HG02870 (cell line): ENCODE data around the gene EPB41L1.

Experiments
- ATAC-seq: cut with Tn5 transposase; IDR thresholded peaks from one replicate; pipeline ENCODE4 v1.9.1; 2021; ENCODE audit warnings: mild to moderate bottlenecking, moderate library complexity; ENCODE audit not compliant: unreplicated experiment

Gene EPB41L1

GRCh38 chr20:36254076-36254475 is 99.5 kb downstream of the EPB41L1 start:
- ATAC-seq, result no peak

GRCh38 chr20:36255445-36255844 is 100.9 kb downstream of the EPB41L1 start:
- ATAC-seq, result no peak

- no peak for ATAC-seq
Measured at GRCh38 chr20:36259177-36260061, 104.9 kb downstream of the EPB41L1 start.

- no peak for ATAC-seq
Measured at GRCh38 chr20:36260316-36260715, 105.8 kb downstream of the EPB41L1 start.

- no peak for ATAC-seq
Measured at GRCh38 chr20:36261389-36262105, 107.0 kb downstream of the EPB41L1 start.

GRCh38 chr20:36262440-36262839 is 107.9 kb downstream of the EPB41L1 start:
- no peak for ATAC-seq

- ATAC-seq, result no peak
Measured at GRCh38 chr20:36264426-36265246, 110.1 kb downstream of the EPB41L1 start.

- no peak for ATAC-seq
Measured at GRCh38 chr20:36266189-36266588, 111.6 kb downstream of the EPB41L1 start.

GRCh38 chr20:36267605-36268381 is 113.3 kb downstream of the EPB41L1 start:
- ATAC-seq, result no peak

- no peak for ATAC-seq
Measured at GRCh38 chr20:36268440-36269342, 114.2 kb downstream of the EPB41L1 start.

- ATAC-seq, result no peak
Measured at GRCh38 chr20:36269507-36269906, 115.0 kb downstream of the EPB41L1 start.

GRCh38 chr20:36270744-36271638 is 116.5 kb downstream of the EPB41L1 start:
- ATAC-seq, result no peak

GRCh38 chr20:36271639-36272546 is 117.4 kb downstream of the EPB41L1 start:
- no peak for ATAC-seq

- no peak for ATAC-seq
Measured at GRCh38 chr20:36272547-36273220, 118.1 kb downstream of the EPB41L1 start.

- no peak for ATAC-seq
Measured at GRCh38 chr20:36273414-36274180, 119.1 kb downstream of the EPB41L1 start.

GRCh38 chr20:36274181-36274841 is 119.8 kb downstream of the EPB41L1 start:
- ATAC-seq, result no peak
